H1 (cell line): ENCODE data around the gene CEP290. TPM values are rescaled to one million over a fixed set of nuclear protein-coding genes. Genes with fewer than 3 reads are reported as not detected.

ENCODE experiments used
- CTCF ChIA-PET: fragments of 300-600 bp; sonication (Branson Sonifier 250); formaldehyde crosslinking; loops from one replicate; lab custom pipeline; 2021; ENCODE audit not compliant: partially characterized antibody; lab: Charles Lee
- POLR2A ChIA-PET: fragments of 300-600 bp; sonication (Branson Sonifier 250); formaldehyde crosslinking; loops from one replicate; lab custom pipeline; 2021; ENCODE audit warnings: inconsistent platforms; ENCODE audit not compliant: partially characterized antibody; lab: Charles Lee
- DNase-seq, 2 experiments: peaks; one replicate each; pipeline versions ENCODE4 v3.0.0 to v3.0.0-alpha.2; 2010 to 2022; ENCODE audit warnings: low spot score in 2 of 2, low read depth in 1 of 2, mixed read lengths in 1 of 2
- FAIRE-seq: peaks from 2 replicates; lab custom pipeline; 2011; peaks lifted over from hg19 to GRCh38; lab: Jason Lieb, UNC
- H2AFZ ChIP-seq: 2 replicates; pipeline ENCODE4 v1.8.1; 2012; ENCODE audit warnings: low read length, inconsistent platforms
- H2AK5ac ChIP-seq: 2 replicates; pipeline ENCODE4 v1.6.1; 2013; ENCODE audit warnings: low read depth, low read length
- H2BK120ac ChIP-seq: replicated peaks from 2 replicates; pipeline ENCODE3; 2013; ENCODE audit warnings: low read depth, low read length, inconsistent platforms
- H2BK12ac ChIP-seq: 2 replicates; pipeline ENCODE4 v1.6.1; 2013; ENCODE audit warnings: low read depth, low read length
- H2BK15ac ChIP-seq: 2 replicates; pipeline ENCODE4 v1.6.1; 2013; ENCODE audit warnings: low read length
- H2BK20ac ChIP-seq: 2 replicates; pipeline ENCODE4 v1.6.1; 2013; ENCODE audit warnings: low read length
- H2BK5ac ChIP-seq: 2 replicates; pipeline ENCODE4 v1.6.1; 2013; ENCODE audit warnings: low read depth, low read length
- H3K14ac ChIP-seq: 2 replicates; pipeline ENCODE4 v1.6.1; 2013; ENCODE audit warnings: inconsistent platforms; ENCODE audit not compliant: insufficient read length
- H3K18ac ChIP-seq: 2 replicates; pipeline ENCODE4 v1.6.1; 2013; ENCODE audit warnings: low read length; ENCODE audit errors: extremely low read depth
- H3K23ac ChIP-seq: 2 replicates; pipeline ENCODE4 v1.6.1; 2013; ENCODE audit warnings: inconsistent platforms; ENCODE audit not compliant: insufficient read length
- H3K23me2 ChIP-seq: 2 replicates; pipeline ENCODE4 v1.6.1; 2013; ENCODE audit warnings: low read depth, low read length
- H3K27ac ChIP-seq: 2 replicates; pipeline ENCODE4 v1.6.1; 2011; ENCODE audit warnings: low read depth, low read length, inconsistent platforms
- H3K27me3 ChIP-seq, 4 experiments: replicated peaks in 1 of 4; 1 replicate in 1 of 4; 2 replicates in 3 of 4; pipeline versions ENCODE4 v1.6.1 to v1.8.1; 2011 to 2013; ENCODE audit warnings: low read length in 3 of 4, mild to moderate bottlenecking in 3 of 4, inconsistent platforms in 2 of 4, mixed read lengths in 2 of 4, moderate library complexity in 1 of 4; ENCODE audit not compliant: control insufficient read depth in 3 of 4, insufficient read depth in 3 of 4; ENCODE audit errors: extremely low read depth in 1 of 4
- H3K36me3 ChIP-seq, 4 experiments: 2 replicates each; pipeline versions ENCODE4 v1.6.1 to v1.8.1; 2011 to 2013; ENCODE audit warnings: mild to moderate bottlenecking in 4 of 4, low read length in 3 of 4, moderate library complexity in 2 of 4, control low read depth in 1 of 4, inconsistent platforms in 1 of 4; ENCODE audit not compliant: insufficient read depth in 4 of 4, control insufficient read depth in 2 of 4
- H3K4ac ChIP-seq: replicated peaks from 2 replicates; pipeline ENCODE3; 2013; ENCODE audit warnings: low read length, low read depth, mixed read lengths, inconsistent platforms; ENCODE audit not compliant: insufficient read length
- H3K4me1 ChIP-seq, 4 experiments: replicated peaks in 1 of 4; 1 replicate in 1 of 4; 2 replicates in 3 of 4; pipeline versions ENCODE4 v1.6.1 to v1.8.1; 2011 to 2013; ENCODE audit warnings: low read length in 3 of 4, inconsistent platforms in 2 of 4, mixed read lengths in 1 of 4; ENCODE audit not compliant: insufficient read depth in 4 of 4, control insufficient read depth in 3 of 4
- H3K4me2 ChIP-seq, 2 experiments: 2 replicates each; pipeline versions ENCODE4 v1.6.1 to v1.8.1; 2011 to 2013; ENCODE audit warnings: low read depth in 2 of 2, low read length in 2 of 2, control low read depth in 1 of 2, inconsistent platforms in 1 of 2, mild to moderate bottlenecking in 1 of 2; ENCODE audit not compliant: insufficient read depth in 1 of 2
- H3K4me3 ChIP-seq, 4 experiments: fragments of 200-600, 300-600 bp in 1 of 4; sonication (generic), shearing (Covaris generic), sonication (Bioruptor Twin) in 1 of 4; 2 replicates each; pipeline versions ENCODE4 v1.5.1 to v1.8.1; 2011 to 2016; ENCODE audit warnings: low read length in 4 of 4, low read depth in 3 of 4, control low read depth in 2 of 4, inconsistent platforms in 2 of 4, mild to moderate bottlenecking in 2 of 4, mixed read lengths in 1 of 4, moderate library complexity in 1 of 4; ENCODE audit not compliant: insufficient read depth in 2 of 4; ENCODE audit errors: extremely low read depth in 1 of 4
- H3K56ac ChIP-seq: replicated peaks from 2 replicates; pipeline ENCODE3; 2013; ENCODE audit warnings: low read depth, mild to moderate bottlenecking, mixed read lengths, low read length, inconsistent platforms; ENCODE audit not compliant: insufficient read length
- H3K79me1 ChIP-seq: 2 replicates; pipeline ENCODE4 v1.6.1; 2013; ENCODE audit warnings: low read depth, low read length, control low read depth
- H3K79me2 ChIP-seq, 2 experiments: 2 replicates each; pipeline versions ENCODE4 v1.6.1 to v1.8.1; 2012 to 2013; ENCODE audit warnings: low read length in 2 of 2, mild to moderate bottlenecking in 2 of 2, inconsistent platforms in 1 of 2; ENCODE audit not compliant: insufficient read depth in 2 of 2, control insufficient read depth in 1 of 2
- H3K9ac ChIP-seq, 4 experiments: replicated peaks in 1 of 4; 1 replicate in 1 of 4; 2 replicates in 3 of 4; pipeline versions ENCODE4 v1.6.1 to v1.8.1; 2011 to 2013; ENCODE audit warnings: low read depth in 3 of 4, low read length in 3 of 4, control low read depth in 2 of 4, mild to moderate bottlenecking in 2 of 4, moderate library complexity in 2 of 4, inconsistent platforms in 1 of 4; ENCODE audit errors: extremely low read depth in 1 of 4
- H3K9me3 ChIP-seq, 2 experiments: 2 replicates each; pipeline versions ENCODE4 v1.6.1 to v1.8.1; 2012 to 2013; ENCODE audit warnings: mild to moderate bottlenecking in 2 of 2, moderate library complexity in 2 of 2, control low read depth in 1 of 2, inconsistent platforms in 1 of 2, low read depth in 1 of 2, low read length in 1 of 2, mixed read lengths in 1 of 2; ENCODE audit not compliant: insufficient read depth in 2 of 2
- H4K20me1 ChIP-seq, 2 experiments: replicated peaks in 1 of 2; 2 replicates each; pipeline versions ENCODE3 to v1.8.1; 2011 to 2013; ENCODE audit warnings: inconsistent platforms in 2 of 2, low read length in 2 of 2, mild to moderate bottlenecking in 1 of 2; ENCODE audit not compliant: insufficient read depth in 2 of 2, control insufficient read depth in 1 of 2
- H4K5ac ChIP-seq: 2 replicates; pipeline ENCODE4 v1.6.1; 2013; ENCODE audit warnings: low read length, low read depth, mixed read lengths, inconsistent platforms; ENCODE audit not compliant: insufficient read length
- H4K8ac ChIP-seq: 2 replicates; pipeline ENCODE4 v1.8.0; 2013; ENCODE audit warnings: mild to moderate bottlenecking, moderate library complexity, low read length, inconsistent platforms; ENCODE audit not compliant: insufficient read depth; ENCODE audit errors: extremely low read depth
- H4K91ac ChIP-seq: replicated peaks from 2 replicates; pipeline ENCODE3; 2013; ENCODE audit warnings: low read length, mixed read lengths, inconsistent platforms; ENCODE audit not compliant: insufficient read length
- ASH2L ChIP-seq: fragments of 200-600, 300-600 bp; sonication (generic); IDR thresholded peaks from one replicate; pipeline ENCODE4 v1.7.1; 2017; ENCODE audit warnings: low read length
- CBX5 ChIP-seq: fragments of 300-800, 300-1000 bp; sonication (generic); IDR thresholded peaks from 2 replicates; pipeline ENCODE4 v1.7.1; 2016; ENCODE audit warnings: antibody characterized with exemption, low read length, low read depth
- CHD1 ChIP-seq: IDR thresholded peaks from 2 replicates; pipeline ENCODE4 v1.6.1; 2012; ENCODE audit warnings: low read depth, low read length, improper control_type of control experiment
- CTCF ChIP-seq, 3 experiments: IDR thresholded peaks; 1 replicate in 2 of 3; 2 replicates in 1 of 3; pipeline versions ENCODE4 v1.5.1 to v1.6.1; 2011; ENCODE audit warnings: low read length in 3 of 3, mild to moderate bottlenecking in 3 of 3, inconsistent platforms in 2 of 3, low read depth in 1 of 3, moderate library complexity in 1 of 3; ENCODE audit not compliant: insufficient read depth in 1 of 3; ENCODE audit errors: control extremely low read depth in 1 of 3
- E2F6 ChIP-seq: IDR thresholded peaks from 2 replicates; pipeline ENCODE4 v1.6.1; 2012; ENCODE audit warnings: inconsistent platforms
- EGR1 ChIP-seq: IDR thresholded peaks from 2 replicates; pipeline ENCODE4 v1.6.1; 2011; ENCODE audit warnings: low read depth, low read length, borderline replicate concordance
- HDAC2 ChIP-seq, 2 experiments: fragments of 300-600 bp in 1 of 2; sonication (generic) in 1 of 2; IDR thresholded peaks; 2 replicates each; pipeline ENCODE4 v1.6.1; 2011 to 2012; ENCODE audit warnings: low read depth in 2 of 2, low read length in 2 of 2, mild to moderate bottlenecking in 2 of 2, moderate library complexity in 2 of 2, borderline replicate concordance in 1 of 2, inconsistent platforms in 1 of 2
- RAD21 ChIP-seq, 2 experiments: IDR thresholded peaks in 1 of 2; conservative IDR thresholded peaks in 1 of 2; 2 replicates each; pipeline ENCODE4 v1.6.1; 2011; ENCODE audit warnings: low read depth in 2 of 2, low read length in 2 of 2, improper control_type of control experiment in 1 of 2, inconsistent platforms in 1 of 2, mild to moderate bottlenecking in 1 of 2, moderate library complexity in 1 of 2
- SP4 ChIP-seq: IDR thresholded peaks from 2 replicates; pipeline ENCODE4 v1.6.1; 2012; ENCODE audit warnings: low read length, inconsistent platforms
- TCF12 ChIP-seq: IDR thresholded peaks from 2 replicates; pipeline ENCODE4 v1.6.1; 2011; ENCODE audit warnings: low read depth, mild to moderate bottlenecking, low read length
- TEAD4 ChIP-seq: IDR thresholded peaks from 2 replicates; pipeline ENCODE4 v1.6.1; 2012; ENCODE audit warnings: low read depth, low read length, inconsistent platforms, mixed read lengths
- WGBS, 2 experiments: shearing (Covaris generic) in 1 of 2; methylation state at CpG; one replicate each; pipeline versions ENCODE4 v1.1.6 to v1.1.7; 2013 to 2015; ENCODE audit warnings: low lambda C conversion rate in 2 of 2, mixed read lengths in 2 of 2, inconsistent platforms in 1 of 2, low coverage in 1 of 2, missing lambda C conversion rate in 1 of 2; ENCODE audit not compliant: insufficient replicate concordance in 2 of 2, insufficient coverage in 1 of 2, insufficient read length in 1 of 2; ENCODE audit errors: extremely low coverage in 1 of 2, missing lambda C conversion rate in 1 of 2; 5-methylcytosine and 5-hydroxymethylcytosine counted together
- polyA plus RNA-seq, 7 experiments: library from polyadenylated mRNA; depleted of rRNA in 3 of 7; stranded (reverse) in 5 of 7; unstranded in 2 of 7; fragments of >200 nt in 5 of 7; fragments of 200-250 nt in 2 of 7; gene quantifications; 1 replicate in 5 of 7; 2 replicates in 1 of 7; 4 replicates in 1 of 7; pipeline versions ENCODE4 v1.2.1 to v1.2.3, GENCODE V29; 2011 to 2013; ENCODE audit warnings: missing spikeins in 2 of 7, mixed read lengths in 2 of 7
- total RNA-seq: library from RNA; stranded (reverse); fragmentation: NEBNext Ultra II Directional; extraction: Animal tissue kit (Norgen Biotek cat#: 25700); gene quantifications from 2 replicates; pipeline ENCODE4 v1.2.1, GENCODE V29; 2021

The CEP290 gene
- total and polyA plus RNA-seq, 2 of the 8 experiments (the other 6 are each of a cell fraction or from before 2014, with no cell fraction given), result 2.1 to 5.9 TPM

- ChIA-PET POLR2A (no interaction called here), CTCF (interaction anchor here (0.6 kb wide), 2 partner anchors 10 to 408 kb away, joined by 3 read pairs; no protein-coding TSS in a partner anchor)
- H3K27me3 ChIP-seq, result no peaks in the 10 kb centered on the region
- H2AFZ ChIP-seq, result no peak overlapping the region
- no peak overlapping the region for H2BK12ac ChIP-seq
- H3K4me3 ChIP-seq, result no peak overlapping the region
- no peaks in the 10 kb centered on the region for H4K20me1 ChIP-seq
- no peak overlapping the region for H3K27ac ChIP-seq
- FAIRE-seq (no peak), DNase-seq (no peak)
- no peak overlapping the region for H3K9ac ChIP-seq
- H3K23ac ChIP-seq, result no peak overlapping the region
- peaks cover 0 to 25% (median 0%) of the 10 kb centered on the region in 4 experiments; a peak in 3 of 8 replicates for H3K36me3 ChIP-seq
- no peak overlapping the region for H3K4me2 ChIP-seq
- no peak overlapping the region for H2BK120ac ChIP-seq
- no peak overlapping the region for H4K5ac ChIP-seq
- no peak overlapping the region for H4K91ac ChIP-seq
- H3K79me1 ChIP-seq, result no peaks in the 10 kb centered on the region
- H2BK5ac ChIP-seq, result no peak overlapping the region
- H3K4me1 ChIP-seq, result no peaks in the 10 kb centered on the region
- no peaks in the 10 kb centered on the region for H3K79me2 ChIP-seq
- H3K18ac ChIP-seq, result no peak overlapping the region
- WGBS, 2 experiments, result 92% methylated on average over 1 of the region's 1 CpG; no CpG with 5 or more reads in 1 of the 2 experiments
- no peak overlapping the region for H2AK5ac ChIP-seq
- no peaks in the 10 kb centered on the region for H3K9me3 ChIP-seq
- no peak overlapping the region for H4K8ac ChIP-seq
- no peak overlapping the region for H3K4ac ChIP-seq
- no peaks in the 10 kb centered on the region; the same call in 1 of the 2 replicates for H3K23me2 ChIP-seq
- no peak overlapping the region for H2BK20ac ChIP-seq
- no peak overlapping the region for H2BK15ac ChIP-seq
- H3K14ac ChIP-seq, result no peak overlapping the region
- no peak overlapping the region for H3K56ac ChIP-seq
- no peak for TF ChIP-seq E2F6
- no peak for TF ChIP-seq SP4
- no peak for TF ChIP-seq EGR1
- no peak for TF ChIP-seq CHD1
- TF ChIP-seq CTCF (IDR thresholded peaks at IDR 0.05; ENCODE audit: control extremely low read depth in 1 of 3, insufficient read depth in 1 of 3, low read depth in 1 of 3, low read length in 3 of 3), result no peak
- no peak for TF ChIP-seq ASH2L
- no peak for TF ChIP-seq RAD21 (IDR thresholded peaks at IDR 0.05 in 1 of 2, conservative IDR thresholded peaks at IDR 0.05 in 1 of 2; ENCODE audit: low read depth in 2 of 2, low read length in 2 of 2)
- no peak for TF ChIP-seq CBX5
- no peak for TF ChIP-seq TEAD4
- TF ChIP-seq HDAC2 (IDR thresholded peaks at IDR 0.05; ENCODE audit: borderline replicate concordance in 1 of 2, low read depth in 2 of 2, low read length in 2 of 2), result no peak
- TF ChIP-seq TCF12, result no peak
Observed at GRCh38 chr12:88166179-88166578, 24.3 kb upstream of the CEP290 start.
